CD4-positive, alpha-beta T cell (primary cell): ENCODE results near the gene PPIF. TPM values are rescaled to one million over a fixed set of nuclear protein-coding genes. Genes with fewer than 3 reads are reported as not detected.

Experiments
- ATAC-seq: fragments of 200-7000 bp; cut with Tn5 transposase; one replicate; pipeline ENCODE4 v1.10.0; 2022; ENCODE audit warnings: mild to moderate bottlenecking; ENCODE audit not compliant: poor library complexity
- CTCF ChIA-PET: fragments of 350-600 bp; sonication (Branson Sonifier 250); formaldehyde crosslinking; loops from one replicate; lab custom pipeline; 2021; ENCODE audit warnings: antibody characterized with exemption, inconsistent platforms; lab: Charles Lee
- POLR2A ChIA-PET: fragments of 350-600 bp; sonication (Branson Sonifier 250); formaldehyde crosslinking; loops from one replicate; lab custom pipeline; 2021; ENCODE audit warnings: antibody characterized with exemption, inconsistent platforms; lab: Charles Lee
- DNase-seq, 14 experiments: peaks; one replicate each; pipeline ENCODE4 v3.0.0-alpha.2; 2013 to 2020; ENCODE audit warnings: mixed read lengths in 2 of 14
- H3K27ac ChIP-seq, 2 donors: one replicate each; pipeline versions ENCODE4 v1.5.1 to v1.7.0; 2013; ENCODE audit warnings: low read length in 2 of 2, low read depth in 1 of 2, mild to moderate bottlenecking in 1 of 2
- H3K27me3 ChIP-seq, 2 experiments: 1 replicate in 1 of 2; 2 replicates in 1 of 2; pipeline versions ENCODE4 v1.6.1 to v1.7.0; 2013; ENCODE audit warnings: low read length in 2 of 2, control low read depth in 1 of 2, mild to moderate bottlenecking in 1 of 2, moderate library complexity in 1 of 2; ENCODE audit not compliant: insufficient read depth in 2 of 2, control insufficient read depth in 1 of 2
- H3K36me3 ChIP-seq: one replicate; pipeline ENCODE4 v1.6.1; 2013; ENCODE audit warnings: low read length, control low read depth; ENCODE audit not compliant: insufficient read depth
- H3K4me1 ChIP-seq: one replicate; pipeline ENCODE4 v1.6.1; 2013; ENCODE audit warnings: low read length, control low read depth; ENCODE audit not compliant: insufficient read depth
- H3K4me3 ChIP-seq: one replicate; pipeline ENCODE4 v1.5.1; 2013; ENCODE audit warnings: mild to moderate bottlenecking, low read length, moderate library complexity
- H3K9me3 ChIP-seq, 2 experiments: 1 replicate in 1 of 2; 2 replicates in 1 of 2; pipeline versions ENCODE4 v1.6.1 to v1.7.0; 2013; ENCODE audit warnings: low read length in 2 of 2, mild to moderate bottlenecking in 2 of 2, control low read depth in 1 of 2, moderate library complexity in 1 of 2; ENCODE audit not compliant: control insufficient read depth in 1 of 2, insufficient read depth in 1 of 2
- H3K27ac Mint-ChIP-seq: one replicate; pipeline ENCODE4 v1.8.0; 2020; ENCODE audit warnings: mixed read lengths
- H3K27me3 Mint-ChIP-seq: one replicate; pipeline ENCODE4 v1.8.0; 2021; ENCODE audit warnings: mixed read lengths
- H3K36me3 Mint-ChIP-seq: one replicate; pipeline ENCODE4 v1.8.0; 2021; ENCODE audit warnings: low read depth, mixed read lengths
- H3K4me1 Mint-ChIP-seq: one replicate; pipeline ENCODE4 v1.8.0; 2021; ENCODE audit warnings: low read depth, mixed read lengths
- H3K4me3 Mint-ChIP-seq: one replicate; pipeline ENCODE4 v1.8.0; 2020; ENCODE audit warnings: mild to moderate bottlenecking, mixed read lengths
- H3K9me3 Mint-ChIP-seq: one replicate; pipeline ENCODE4 v1.8.0; 2020; ENCODE audit warnings: mixed read lengths
- CTCF ChIP-seq: fragments of 200-600 bp; IDR thresholded peaks from one replicate; pipeline ENCODE4 v1.8.0; 2022; ENCODE audit warnings: antibody characterized with exemption, mild to moderate bottlenecking
- intact Hi-C, 2 experiments: fragments of 100-400 bp; cut with DNase I in 1 of 2; cut with micrococcal nuclease in 1 of 2; formaldehyde crosslinking; loops; one replicate each; pipeline versions ENCODE4 v1.15.1 to v1.9.0; 2023 to 2025; cut with DNase I, micrococcal nuclease
- total RNA-seq, 174 experiments: library from RNA in 2 of 174; stranded (reverse) in 2 of 174; gene quantifications; one replicate each; pipeline ENCODE4 v1.2.3 and lab custom pipeline; 2021 to 2026

The PPIF gene
- total RNA-seq, 2 experiments from 2014 or later = 42.4 to 42.7 TPM

GRCh38 chr10:79344502-79345195 lies 2.6 kb upstream of the PPIF start:
- no peak overlapping the region for H3K27ac ChIP-seq
- peak in 1 of 14 experiments; percentile 2 for DNase-seq

GRCh38 chr10:79345241-79346011 lies 1.8 kb upstream of the PPIF start:
- DNase-seq (peak in 2 of 14 experiments; percentile 17 to 22), ATAC-seq (no peak)
- H3K27ac ChIP-seq = no peak overlapping the region
- Mint-ChIP-seq H3K27me3 (no peaks in the 10 kb centered on the region), H3K9me3 (no peaks in the 10 kb centered on the region), H3K4me1 (peaks cover 27% of the 10 kb centered on the region), H3K36me3 (peaks cover 20% of the 10 kb centered on the region), H3K4me3 (no peak overlapping the region), H3K27ac (no peak overlapping the region)
- TF ChIP-seq CTCF = no peak
- peaks cover 17% of the 10 kb centered on the region for H3K36me3 ChIP-seq
- H3K4me3 ChIP-seq = no peak overlapping the region
- H3K27me3 ChIP-seq = no peaks in the 10 kb centered on the region
- POLR2A ChIA-PET = interaction anchor here (0.8 to 5.6 kb wide), 4 partner anchors 22 to 842 kb away, joined by 3 to 46 read pairs (median 4); no protein-coding TSS in a partner anchor
- no peaks in the 10 kb centered on the region for H3K9me3 ChIP-seq
- peaks cover 50% of the 10 kb centered on the region for H3K4me1 ChIP-seq
- CTCF ChIA-PET = no interaction called here
- intact Hi-C loops = loop anchor here in 1 of 2 experiments (2.0 to 10.0 kb wide), 5 partner anchors 21 to 1308 kb away; no protein-coding TSS in a partner anchor

More at GRCh38 chr10:79344502-79345195, 2.6 kb upstream of the PPIF start:
- ATAC-seq = no peak
- no peaks in the 10 kb centered on the region for H3K27me3 ChIP-seq
- Mint-ChIP-seq H3K4me1 (peaks cover 22% of the 10 kb centered on the region), H3K9me3 (no peaks in the 10 kb centered on the region), H3K27me3 (no peaks in the 10 kb centered on the region), H3K36me3 (peaks cover 13% of the 10 kb centered on the region), H3K4me3 (no peak overlapping the region), H3K27ac (no peak overlapping the region)
- CTCF ChIA-PET = interaction anchor here (0.8 kb wide), 1 partner anchor 30 kb away, joined by 4 read pairs; no protein-coding TSS in a partner anchor
- no peak overlapping the region for H3K4me3 ChIP-seq
- peaks cover 42% of the 10 kb centered on the region for H3K4me1 ChIP-seq
- H3K36me3 ChIP-seq = peaks cover 9% of the 10 kb centered on the region
- intact Hi-C loops = loop anchor here in 1 of 2 experiments (2.0 to 10.0 kb wide), 5 partner anchors 20 to 1307 kb away; no protein-coding TSS in a partner anchor
- POLR2A ChIA-PET = interaction anchor here (0.9 to 5.6 kb wide), 4 partner anchors 13 to 58 kb away, joined by 3 to 46 read pairs (median 4); no protein-coding TSS in a partner anchor
- H3K9me3 ChIP-seq = no peaks in the 10 kb centered on the region
- no peak for TF ChIP-seq CTCF

- Mint-ChIP-seq H3K27me3 (no peaks in the 10 kb centered on the region), H3K36me3 (peaks cover 26% of the 10 kb centered on the region), H3K27ac (no peak overlapping the region), H3K4me3 (peak overlapping the region; percentile 67), H3K9me3 (no peaks in the 10 kb centered on the region), H3K4me1 (peaks cover 27% of the 10 kb centered on the region)
- peaks cover 23% of the 10 kb centered on the region for H3K36me3 ChIP-seq
- CTCF ChIA-PET = no interaction called here
- DNase-seq = no peak
- POLR2A ChIA-PET = interaction anchor here (0.8 to 5.6 kb wide), 4 partner anchors 23 to 842 kb away, joined by 3 to 46 read pairs (median 4); no protein-coding TSS in a partner anchor
- H3K9me3 ChIP-seq = no peaks in the 10 kb centered on the region
- no peak for TF ChIP-seq CTCF
- no peaks in the 10 kb centered on the region for H3K27me3 ChIP-seq
- peaks cover 55% of the 10 kb centered on the region for H3K4me1 ChIP-seq
- intact Hi-C loops = loop anchor here in 1 of 2 experiments (5.0 to 10.0 kb wide), 4 partner anchors 54 to 1309 kb away; no protein-coding TSS in a partner anchor
- no peak overlapping the region for H3K4me3 ChIP-seq
- ATAC-seq = no peak
- no peak overlapping the region for H3K27ac ChIP-seq
Observed at GRCh38 chr10:79346012-79346340, 1.3 kb upstream of the PPIF start.
